ENCODE data around the gene ZNF549. TPM values are rescaled to one million over a fixed set of nuclear protein-coding genes. Genes with fewer than 3 reads are reported as not detected.

Gene ZNF549
- total RNA-seq, 1 experiment from 2014 or later, result not detected

DNA sequence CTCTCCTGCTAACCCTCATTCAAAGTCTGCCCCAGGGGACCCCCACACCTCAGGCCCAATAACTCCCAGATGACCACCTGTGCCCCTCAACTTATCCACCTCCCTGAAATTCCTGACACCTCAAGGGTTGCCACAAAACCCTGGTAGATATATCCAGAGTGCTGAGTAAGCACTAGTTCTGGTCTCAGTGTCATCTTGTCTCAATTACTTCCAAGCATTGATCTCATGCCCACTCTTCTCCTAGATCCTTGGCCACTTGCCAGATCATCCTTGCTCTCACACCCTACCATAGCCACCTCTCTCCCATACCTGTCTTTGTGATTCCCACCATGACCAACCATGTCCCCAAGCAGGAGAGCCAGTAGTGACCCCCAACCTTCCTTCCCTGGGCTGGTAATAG lies 49.5 kb downstream of the ZNF549 start:
- intact Hi-C loops (cut with micrococcal nuclease), result loop anchor here (10.0 kb wide), 1 partner anchor 142 kb away; the partner anchor contains the start of gene ZNF749
- Histone ChIP-seq H3K27ac (ENCODE audit: low read depth, low read length) (no peak overlapping the region), H3K36me3 (ENCODE audit: control insufficient read depth in 1 of 2, insufficient read depth in 2 of 2, low read length in 2 of 2) (peaks cover 15 to 29% of the 10 kb centered on the region in 2 experiments), H3K9me2 (ENCODE audit: insufficient read depth) (no peaks in the 10 kb centered on the region), H3K27me3 (ENCODE audit: insufficient read depth, low read length) (no peaks in the 10 kb centered on the region), H3K4me1 (ENCODE audit: control insufficient read depth in 1 of 2, insufficient read depth in 2 of 2, low read length in 2 of 2) (peaks cover 2 to 18% of the 10 kb centered on the region in 2 experiments; a peak in 3 of 4 replicates), H3K9ac (ENCODE audit: low read length) (no peak overlapping the region), H3K4me2 (ENCODE audit: low read length) (no peak overlapping the region), H2AFZ (ENCODE audit: low read depth, low read length, poor library complexity, severe bottlenecking) (no peak overlapping the region), H3K79me2 (ENCODE audit: insufficient read depth, low read length) (peaks cover 10% of the 10 kb centered on the region; the same call in 1 of the 2 replicates), H4K20me1 (ENCODE audit: insufficient read depth) (no peaks in the 10 kb centered on the region), H3K9me3 (ENCODE audit: control insufficient read depth in 1 of 2, insufficient read depth in 1 of 2, low read depth in 1 of 2, low read length in 2 of 2) (peaks cover 43 to 49% of the 10 kb centered on the region in 2 experiments; a peak in 3 of 4 replicates), H3K4me3 (replicated peaks in 1 of 2; ENCODE audit: low read depth in 1 of 2, low read length in 2 of 2) (no peak overlapping the region)
- POLR2A ChIA-PET, result no interaction called here
- ATAC-seq (no peak), DNase-seq (ENCODE audit: low read depth, low spot score) (no peak)
- TF ChIP-seq ZFX (IDR thresholded peaks at IDR 0.05), result no peak
- TF ChIP-seq YY1 (IDR thresholded peaks at IDR 0.05; ENCODE audit: extremely low read depth, insufficient replicate concordance, low read depth, low read length), result no peak
- TF ChIP-seq CTCF (IDR thresholded peaks at IDR 0.05 in 2 of 3, conservative IDR thresholded peaks at IDR 0.05 in 1 of 3; ENCODE audit: borderline replicate concordance in 1 of 3, insufficient read depth in 1 of 3, low read depth in 2 of 3, low read length in 2 of 3), result no peak
- TF ChIP-seq RAD21 (IDR thresholded peaks at IDR 0.05; ENCODE audit: low read depth), result no peak
- TF ChIP-seq, protein P1, sequence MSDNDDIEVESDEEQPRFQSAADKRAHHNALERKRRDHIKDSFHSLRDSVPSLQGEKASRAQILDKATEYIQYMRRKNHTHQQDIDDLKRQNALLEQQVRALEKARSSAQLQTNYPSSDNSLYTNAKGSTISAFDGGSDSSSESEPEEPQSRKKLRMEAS (IDR thresholded peaks at IDR 0.05), result no peak
- no peak for TF ChIP-seq EGR1 (IDR thresholded peaks at IDR 0.05; ENCODE audit: low read depth)
- no peak for TF ChIP-seq CBX3 (IDR thresholded peaks at IDR 0.05; ENCODE audit: low read depth)
- no peak for TF ChIP-seq ELF1 (IDR thresholded peaks at IDR 0.05; ENCODE audit: borderline replicate concordance, low read depth)
- no peak for TF ChIP-seq EZH2phosphoT487 (IDR thresholded peaks at IDR 0.05; ENCODE audit: borderline replicate concordance)
- no peak for TF ChIP-seq POLR2A (IDR thresholded peaks at IDR 0.05; ENCODE audit: borderline replicate concordance, extremely low read depth, insufficient read depth, insufficient read length)
- TF ChIP-seq EZH2 (IDR thresholded peaks at IDR 0.05), result no peak
- no peak for TF ChIP-seq JUND (IDR thresholded peaks at IDR 0.05)
- TF ChIP-seq ZNF274 (IDR thresholded peaks at IDR 0.05; ENCODE audit: low read depth, low read length), result no peak
- TF ChIP-seq SIN3A (IDR thresholded peaks at IDR 0.05; ENCODE audit: low read depth), result no peak
- RAD21 ChIA-PET (ENCODE audit: low non-redundant PET in 1 of 2, low total read pairs in 2 of 2, uncharacterized antibody in 2 of 2, unreplicated experiment in 2 of 2), result no interaction called here
- BruUV-seq (replicated peaks), result no TSS peak
- CTCF ChIA-PET, result no interaction called here
